Calu3 (cell line): Measurements from ENCODE around the gene MTCH1. TPM values are rescaled to one million over a fixed set of nuclear protein-coding genes. Genes with fewer than 3 reads are reported as not detected.

Experiments used
- BruUV-seq: library from RNA; stranded (reverse); fragments of 400-500 nt; replicated peaks from 2 replicates; lab custom pipeline; 2021; lab: Mats Ljungman, UMichigan
- CTCF ChIA-PET: fragments of 300-600 bp; sonication (Branson Sonifier 250); formaldehyde crosslinking; loops from one replicate; lab custom pipeline; 2022; ENCODE audit warnings: antibody characterized with exemption; lab: Charles Lee
- DNase-seq: peaks from one replicate; pipeline ENCODE4 v3.0.0; 2022
- H3K27ac Mint-ChIP-seq: one replicate; pipeline ENCODE4 v1.8.0; 2022; ENCODE audit warnings: mixed read lengths; ENCODE audit not compliant: unreplicated experiment
- H3K27me3 Mint-ChIP-seq: one replicate; pipeline ENCODE4 v1.8.0; 2022; ENCODE audit warnings: mixed read lengths; ENCODE audit not compliant: unreplicated experiment
- H3K36me3 Mint-ChIP-seq: one replicate; pipeline ENCODE4 v1.8.0; 2022; ENCODE audit warnings: mild to moderate bottlenecking, moderate library complexity, mixed read lengths; ENCODE audit not compliant: insufficient read depth, unreplicated experiment
- H3K4me1 Mint-ChIP-seq: one replicate; pipeline ENCODE4 v1.8.0; 2022; ENCODE audit warnings: mild to moderate bottlenecking, low read depth, mixed read lengths; ENCODE audit not compliant: unreplicated experiment
- H3K4me3 Mint-ChIP-seq: one replicate; pipeline ENCODE4 v1.8.0; 2022; ENCODE audit warnings: mild to moderate bottlenecking, low read depth, moderate library complexity, mixed read lengths; ENCODE audit not compliant: unreplicated experiment
- H3K9me3 Mint-ChIP-seq: one replicate; pipeline ENCODE4 v1.8.0; 2022; ENCODE audit warnings: low read depth, mixed read lengths; ENCODE audit not compliant: unreplicated experiment
- CTCF ChIP-seq: fragments of 200-600 bp; IDR thresholded peaks from one replicate; pipeline ENCODE4 v1.8.0; 2022; ENCODE audit warnings: antibody characterized with exemption; ENCODE audit not compliant: unreplicated experiment
- intact Hi-C: fragments of 100-400 bp; cut with micrococcal nuclease; formaldehyde crosslinking; loops from one replicate; pipeline ENCODE4 v1.10.0; 2022; ENCODE audit not compliant: unreplicated experiment
- total RNA-seq: library from RNA; stranded (reverse); gene quantifications from 2 replicates; pipeline ENCODE4 v1.2.3, GENCODE V29; 2022

MTCH1 gene
- total RNA-seq, 1 experiment from 2014 or later, result 288 TPM

- no peak for TF ChIP-seq CTCF
- H3K36me3 Mint-ChIP-seq, result no peaks in the 10 kb centered on the region
- CTCF ChIA-PET, result interaction anchor here (1.3 to 2.3 kb wide), 3 partner anchors 11 to 246 kb away, joined by 3 to 14 read pairs (median 3); no protein-coding TSS in a partner anchor
- no peaks in the 10 kb centered on the region for H3K9me3 Mint-ChIP-seq
- no peak for DNase-seq
- intact Hi-C loops, result no loop called here
- no peak overlapping the region for H3K4me3 Mint-ChIP-seq
- H3K27me3 Mint-ChIP-seq, result peaks cover 42% of the 10 kb centered on the region
- no peak overlapping the region for H3K27ac Mint-ChIP-seq
- no peaks in the 10 kb centered on the region for H3K4me1 Mint-ChIP-seq
- no TSS peak for BruUV-seq
Observed at GRCh38 chr6:37006793-37007339, 20.9 kb upstream of the MTCH1 start.

- Mint-ChIP-seq H3K4me1 (no peaks in the 10 kb centered on the region), H3K27ac (no peak overlapping the region), H3K4me3 (no peak overlapping the region)
Observed at GRCh38 chr6:37005827-37006567, 20.0 kb upstream of the MTCH1 start.

DNA sequence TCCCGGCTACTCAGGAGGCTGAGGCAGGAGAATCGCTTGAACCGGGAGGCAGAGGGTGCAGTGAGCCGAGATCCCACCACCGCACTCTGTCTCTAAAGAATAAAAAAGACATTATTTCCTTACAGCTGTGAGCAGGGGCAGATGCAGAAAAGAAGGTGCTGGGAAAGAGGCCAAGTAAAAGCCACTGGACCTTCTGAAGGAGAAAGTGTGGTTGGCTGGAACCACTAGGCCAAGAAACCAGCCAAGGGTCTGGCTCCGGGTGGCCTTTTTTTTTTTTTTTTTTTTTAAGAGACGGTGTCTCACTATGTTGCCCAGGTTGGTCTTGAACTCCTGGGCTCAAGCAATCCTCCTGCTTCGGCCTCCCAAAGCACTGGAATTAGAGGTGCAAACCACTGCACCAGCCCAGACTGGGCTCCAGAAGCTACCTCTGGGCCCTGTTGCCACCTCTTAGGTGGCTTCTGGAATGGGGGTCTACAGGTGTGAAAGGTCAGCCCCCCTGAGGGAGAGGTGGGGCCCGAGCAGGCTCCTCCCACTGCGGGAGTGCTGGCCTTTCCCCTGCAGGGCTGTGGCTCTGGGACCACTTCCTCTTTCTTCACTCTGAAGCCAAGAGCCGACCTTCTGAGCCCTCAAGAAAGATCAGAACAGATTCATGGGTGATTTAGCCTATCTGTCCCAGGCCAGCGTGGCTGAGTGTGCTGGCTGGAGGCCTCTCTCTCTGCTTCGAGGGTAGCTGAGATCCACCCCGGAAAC is 19.2 kb upstream of the MTCH1 start, which contains the start of gene FGD2:
Gene FGD2 (plus strand): TSS at position 595 of the 750 bp plus-strand sequence. CDS start 163 bp downstream, outside the sequence.
- H3K27ac Mint-ChIP-seq, result no peak within 1 kb of the TSS
- intact Hi-C loops, result no loop called here
- H3K27me3 Mint-ChIP-seq, result peaks cover 58% of the 10 kb centered on the region
- no TSS peak for BruUV-seq
- H3K4me3 Mint-ChIP-seq, result no peak within 1 kb of the TSS
- no peaks in the 10 kb centered on the region for H3K36me3 Mint-ChIP-seq
- H3K4me1 Mint-ChIP-seq, result no peaks in the 10 kb centered on the region
- DNase-seq, result no peak
- CTCF ChIA-PET, result interaction anchor here (2.3 kb wide), 1 partner anchor 13 kb away, joined by 14 read pairs; no protein-coding TSS in a partner anchor
- no peak for TF ChIP-seq CTCF
- no peaks in the 10 kb centered on the region for H3K9me3 Mint-ChIP-seq

More at GRCh38 chr6:37005827-37006567, 20.0 kb upstream of the MTCH1 start:
- intact Hi-C loops, result no loop called here
- no peaks in the 10 kb centered on the region for H3K36me3 Mint-ChIP-seq
- TF ChIP-seq CTCF, result no peak
- peaks cover 50% of the 10 kb centered on the region for H3K27me3 Mint-ChIP-seq
- H3K9me3 Mint-ChIP-seq, result no peaks in the 10 kb centered on the region
- DNase-seq, result no peak
- BruUV-seq, result no TSS peak
- CTCF ChIA-PET, result interaction anchor here (1.3 to 2.3 kb wide), 3 partner anchors 12 to 245 kb away, joined by 3 to 14 read pairs (median 3); no protein-coding TSS in a partner anchor
